SK-N-MC (cell line): Measurements from ENCODE around the gene AHRR.

ENCODE experiments used
- EZH2 ChIP-seq: fragments of 200-600 bp; sonication (generic); IDR thresholded peaks from one replicate; pipeline ENCODE4 v1.6.1; 2017; ENCODE audit warnings: antibody characterized with exemption
- FOXP2 ChIP-seq: optimal IDR thresholded peaks from 2 replicates; pipeline ENCODE3; 2011; ENCODE audit warnings: mild to moderate bottlenecking, moderate library complexity; ENCODE audit not compliant: insufficient read depth; ENCODE audit errors: extremely low read length, control extremely low read depth
- POLR2AphosphoS5 ChIP-seq: IDR thresholded peaks from 2 replicates; pipeline ENCODE4 v1.6.1; 2012; ENCODE audit warnings: mild to moderate bottlenecking, low read depth, low read length, borderline replicate concordance

DNA sequence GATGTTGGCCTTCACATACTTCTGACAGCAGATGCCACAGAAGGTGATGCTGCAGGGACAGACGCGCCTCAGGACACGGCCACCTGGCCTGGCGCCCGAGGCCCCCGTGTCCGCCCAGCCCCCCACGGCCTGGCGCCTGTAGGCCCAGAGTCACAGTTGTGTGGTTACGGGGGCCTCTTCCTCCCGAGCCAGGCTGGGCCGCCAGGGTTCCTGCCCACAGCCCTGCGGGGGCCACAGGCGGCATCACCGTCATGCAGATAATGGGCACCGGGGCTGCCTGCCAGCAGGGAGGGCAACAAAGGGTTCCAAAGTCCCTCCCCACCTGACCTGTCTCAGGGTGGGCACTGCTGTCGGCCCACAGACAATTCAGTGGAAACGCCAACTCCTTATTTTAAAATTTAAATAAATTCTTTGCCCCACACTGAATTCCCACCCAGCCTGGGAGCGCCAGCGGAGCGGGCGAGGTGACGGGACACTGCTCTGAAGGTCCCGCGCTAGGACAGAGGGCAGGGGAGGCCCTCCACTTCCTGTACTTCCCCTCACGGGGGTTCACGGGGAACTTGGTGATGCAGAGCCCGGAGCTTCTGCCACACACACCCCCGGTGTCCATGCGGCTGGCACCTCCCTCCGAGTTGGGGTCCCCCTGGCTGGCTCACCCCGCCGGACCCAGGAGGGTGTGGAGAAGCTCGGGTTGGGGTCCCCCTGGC is 162.1 kb downstream of the AHRR start:
- TF ChIP-seq EZH2 (no peak), POLR2AphosphoS5 (no peak), FOXP2 (no peak)
